Keratinocyte (primary cell): ENCODE results near the gene P2RY2. TPM values are rescaled to one million over a fixed set of nuclear protein-coding genes. Genes with fewer than 3 reads are reported as not detected.

Experiments used
- DNase-seq: peaks from one replicate; pipeline ENCODE4 v3.0.0-alpha.2; 2011; ENCODE audit warnings: low read depth, missing footprints, low spot score
- FAIRE-seq: peaks from 2 replicates; lab custom pipeline; 2011; peaks lifted over from hg19 to GRCh38; lab: Jason Lieb, UNC
- H2AFZ ChIP-seq: 2 replicates; pipeline ENCODE4 v1.6.0; 2012; ENCODE audit warnings: low read length, control low read depth, inconsistent platforms; ENCODE audit not compliant: control insufficient read depth
- H3K27ac ChIP-seq: 2 replicates; pipeline ENCODE4 v1.5.1; 2011; ENCODE audit warnings: low read length; ENCODE audit not compliant: control insufficient read depth, insufficient read depth
- H3K27me3 ChIP-seq: 3 replicates; pipeline ENCODE4 v1.6.0; 2011; ENCODE audit warnings: low read length; ENCODE audit not compliant: control insufficient read depth, insufficient read depth; ENCODE audit errors: extremely low read depth
- H3K36me3 ChIP-seq, 2 experiments: 2 replicates in 1 of 2; 3 replicates in 1 of 2; pipeline ENCODE4 v1.5.1; 2011; ENCODE audit warnings: low read length in 2 of 2, mild to moderate bottlenecking in 1 of 2; ENCODE audit not compliant: control insufficient read depth in 2 of 2, insufficient read depth in 2 of 2; ENCODE audit errors: extremely low read depth in 1 of 2
- H3K4me1 ChIP-seq: 3 replicates; pipeline ENCODE4 v1.5.1; 2011; ENCODE audit warnings: low read length; ENCODE audit not compliant: control insufficient read depth, insufficient read depth; ENCODE audit errors: extremely low read depth
- H3K4me2 ChIP-seq: 3 replicates; pipeline ENCODE4 v1.6.0; 2011; ENCODE audit warnings: low read depth, low read length; ENCODE audit not compliant: control insufficient read depth, insufficient read depth; ENCODE audit errors: extremely low read depth
- H3K4me3 ChIP-seq, 3 experiments: fragments of 200-600 bp in 1 of 3; sonication (generic) in 1 of 3; 2 replicates in 2 of 3; 3 replicates in 1 of 3; pipeline ENCODE4 v1.5.1; 2011 to 2016; ENCODE audit warnings: low read length in 3 of 3, mild to moderate bottlenecking in 3 of 3, control low read depth in 2 of 3, inconsistent platforms in 1 of 3, low read depth in 1 of 3, mixed read lengths in 1 of 3, mixed run types in 1 of 3, moderate library complexity in 1 of 3; ENCODE audit not compliant: control insufficient read depth in 2 of 3, insufficient read depth in 2 of 3; ENCODE audit errors: extremely low read depth in 1 of 3
- H3K79me2 ChIP-seq: 2 replicates; pipeline ENCODE4 v1.6.0; 2012; ENCODE audit warnings: low read length; ENCODE audit not compliant: control insufficient read depth, insufficient read depth
- H3K9ac ChIP-seq: 3 replicates; pipeline ENCODE4 v1.6.0; 2011; ENCODE audit warnings: low read length; ENCODE audit not compliant: control insufficient read depth, insufficient read depth; ENCODE audit errors: extremely low read depth
- H3K9me1 ChIP-seq: 3 replicates; pipeline ENCODE4 v1.6.0; 2011; ENCODE audit warnings: low read length; ENCODE audit not compliant: control insufficient read depth, insufficient read depth; ENCODE audit errors: extremely low read depth
- H3K9me3 ChIP-seq: 2 replicates; pipeline ENCODE4 v1.5.1; 2012; ENCODE audit warnings: low read depth, low read length; ENCODE audit not compliant: control insufficient read depth
- H4K20me1 ChIP-seq: 3 replicates; pipeline ENCODE4 v1.6.0; 2011; ENCODE audit warnings: low read length; ENCODE audit not compliant: control insufficient read depth, insufficient read depth; ENCODE audit errors: extremely low read depth
- EZH2 ChIP-seq: IDR thresholded peaks from one replicate; pipeline ENCODE4 v1.6.1; 2012; ENCODE audit warnings: inconsistent platforms, mild to moderate bottlenecking, low read length, moderate library complexity
- dilution Hi-C: fragments of 300-500 bp; cut with MboI; formaldehyde crosslinking; loops from one replicate; pipeline ENCODE4 v1.7.0; 2020; ENCODE audit warnings: low sequenced_read_pairs; ENCODE audit not compliant: extremely low pct_ligation_motif_present
- polyA plus RNA-seq, 5 experiments: library from polyadenylated mRNA; depleted of rRNA in 3 of 5; stranded (reverse) in 3 of 5; stranded (forward) in 1 of 5; unstranded in 1 of 5; fragments of >200 nt; gene quantifications; 1 replicate in 1 of 5; 2 replicates in 3 of 5; 3 replicates in 1 of 5; pipeline versions ENCODE4 v1.2.1 to v1.2.3, GENCODE V29; 2011 to 2012; ENCODE audit warnings: missing spikeins in 2 of 5, low read depth in 1 of 5, low replicate concordance in 1 of 5
- TF ChIP-seq, protein P1 (sequence below), 3 experiments: IDR thresholded peaks in 1 of 3; conservative IDR thresholded peaks in 1 of 3; optimal IDR thresholded peaks in 1 of 3; 2 replicates in 2 of 3; 3 replicates in 1 of 3; pipeline versions ENCODE3 to v1.5.1; 2011; ENCODE audit warnings: low read length in 3 of 3, mild to moderate bottlenecking in 3 of 3, moderate library complexity in 2 of 3, control low read depth in 1 of 3, inconsistent platforms in 1 of 3; ENCODE audit not compliant: insufficient read depth in 2 of 3; ENCODE audit errors: extremely low read depth in 1 of 3

The P2RY2 gene
- polyA plus RNA-seq, 1 donor (not counting 4 experiments of a cell fraction or from before 2014, with no cell fraction given): 5.1 TPM

DNA sequence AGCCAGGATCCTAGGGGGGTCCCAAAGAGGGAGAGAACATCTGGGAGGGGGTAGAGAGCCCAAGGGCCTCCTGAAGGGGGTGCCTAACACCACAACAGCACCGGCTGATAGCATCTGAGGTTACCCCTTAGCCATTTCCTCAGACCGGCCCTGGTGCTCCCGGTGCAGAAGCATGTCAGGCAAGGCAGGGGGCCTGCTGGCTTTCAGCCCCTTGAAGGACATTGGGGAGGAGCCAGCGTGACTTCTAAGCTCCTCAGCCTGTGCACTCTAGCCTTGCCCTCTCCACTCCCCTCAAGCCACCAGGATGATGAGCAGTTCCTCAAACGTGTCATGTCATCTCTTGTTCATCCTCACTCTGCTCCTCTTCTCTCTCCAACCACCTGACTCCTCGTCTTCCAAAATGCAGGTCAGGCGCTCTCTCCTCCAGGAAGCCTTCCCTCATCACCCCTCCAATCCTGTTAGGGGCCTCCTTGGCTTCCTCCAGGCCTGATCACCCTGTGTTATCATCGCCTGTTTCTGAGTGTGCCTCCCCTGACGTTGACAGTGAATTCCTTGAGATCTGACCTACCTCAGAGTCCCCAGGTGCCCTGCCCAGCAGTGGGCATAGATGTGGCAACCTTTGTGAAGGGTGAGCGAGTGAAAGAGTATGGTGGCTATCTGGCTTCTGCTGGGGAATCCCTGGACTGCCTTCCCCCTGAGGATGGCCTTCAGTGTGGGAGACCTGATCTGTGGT, 6.1 kb downstream of the P2RY2 start:
- no peak overlapping the region for H3K4me2 ChIP-seq
- H3K9ac ChIP-seq: no peak overlapping the region
- no peaks in the 10 kb centered on the region for H3K9me3 ChIP-seq
- dilution Hi-C loops: no loop called here
- H3K4me3 ChIP-seq: no peak overlapping the region
- no peak overlapping the region for H2AFZ ChIP-seq
- H3K27ac ChIP-seq: no peak overlapping the region
- no peak for DNase-seq
- no peak for FAIRE-seq
- no peaks in the 10 kb centered on the region for H3K79me2 ChIP-seq
- no peak for TF ChIP-seq EZH2
- TF ChIP-seq, protein P1, sequence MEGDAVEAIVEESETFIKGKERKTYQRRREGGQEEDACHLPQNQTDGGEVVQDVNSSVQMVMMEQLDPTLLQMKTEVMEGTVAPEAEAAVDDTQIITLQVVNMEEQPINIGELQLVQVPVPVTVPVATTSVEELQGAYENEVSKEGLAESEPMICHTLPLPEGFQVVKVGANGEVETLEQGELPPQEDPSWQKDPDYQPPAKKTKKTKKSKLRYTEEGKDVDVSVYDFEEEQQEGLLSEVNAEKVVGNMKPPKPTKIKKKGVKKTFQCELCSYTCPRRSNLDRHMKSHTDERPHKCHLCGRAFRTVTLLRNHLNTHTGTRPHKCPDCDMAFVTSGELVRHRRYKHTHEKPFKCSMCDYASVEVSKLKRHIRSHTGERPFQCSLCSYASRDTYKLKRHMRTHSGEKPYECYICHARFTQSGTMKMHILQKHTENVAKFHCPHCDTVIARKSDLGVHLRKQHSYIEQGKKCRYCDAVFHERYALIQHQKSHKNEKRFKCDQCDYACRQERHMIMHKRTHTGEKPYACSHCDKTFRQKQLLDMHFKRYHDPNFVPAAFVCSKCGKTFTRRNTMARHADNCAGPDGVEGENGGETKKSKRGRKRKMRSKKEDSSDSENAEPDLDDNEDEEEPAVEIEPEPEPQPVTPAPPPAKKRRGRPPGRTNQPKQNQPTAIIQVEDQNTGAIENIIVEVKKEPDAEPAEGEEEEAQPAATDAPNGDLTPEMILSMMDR (optimal IDR thresholded peaks at IDR 0.05 in 1 of 3, IDR thresholded peaks at IDR 0.05 in 1 of 3, conservative IDR thresholded peaks at IDR 0.05 in 1 of 3; ENCODE audit: extremely low read depth in 1 of 3, insufficient read depth in 2 of 3, low read length in 3 of 3): no peak
- no peaks in the 10 kb centered on the region for H3K9me1 ChIP-seq
- no peaks in the 10 kb centered on the region for H4K20me1 ChIP-seq
- H3K36me3 ChIP-seq: no peaks in the 10 kb centered on the region
- no peaks in the 10 kb centered on the region for H3K27me3 ChIP-seq
- peaks cover 29% of the 10 kb centered on the region for H3K4me1 ChIP-seq

DNA sequence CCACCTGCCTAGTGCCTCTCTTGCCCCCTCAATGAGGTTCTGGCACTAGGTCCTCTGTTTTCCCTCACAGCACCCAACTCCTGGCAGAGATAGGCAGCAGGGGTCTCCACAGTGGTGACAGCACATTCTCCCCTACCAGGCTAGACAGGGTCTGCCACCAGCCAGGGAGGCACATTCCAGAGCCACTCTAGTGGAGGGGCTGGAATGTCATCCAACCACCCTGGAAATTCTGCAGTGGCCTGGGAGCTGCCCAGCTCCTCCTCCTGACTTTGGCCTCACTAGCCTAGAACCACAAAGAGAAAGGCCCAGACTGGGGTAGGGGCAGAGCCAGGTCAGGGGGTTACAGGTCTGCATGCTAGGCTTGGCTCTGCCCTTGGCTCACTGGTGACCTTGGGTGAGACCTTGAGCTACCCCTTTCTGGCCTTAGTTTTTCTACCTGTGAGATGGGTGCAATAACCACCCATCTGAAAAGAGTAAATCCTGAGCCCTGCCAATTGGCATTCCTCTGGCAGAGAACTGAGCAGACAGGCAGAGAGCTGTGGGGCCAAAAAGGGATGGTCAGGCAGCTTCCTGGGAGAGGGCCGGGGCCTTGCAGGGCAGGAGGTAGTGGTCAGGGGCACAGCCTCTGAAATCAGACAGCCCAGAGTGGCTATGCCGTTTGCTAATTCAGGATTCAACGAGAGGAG, 7.1 kb downstream of the P2RY2 start:
- no peaks in the 10 kb centered on the region for H3K79me2 ChIP-seq
- H3K4me1 ChIP-seq: peaks cover 29% of the 10 kb centered on the region
- no peaks in the 10 kb centered on the region for H3K36me3 ChIP-seq

More for the DNA sequence above, 7.1 kb downstream of the P2RY2 start:
- Histone ChIP-seq H3K9me3 (no peaks in the 10 kb centered on the region), H3K4me2 (no peak overlapping the region), H2AFZ (no peak overlapping the region), H3K9ac (no peak overlapping the region), H3K27ac (no peak overlapping the region), H3K4me3 (no peak overlapping the region), H3K9me1 (no peaks in the 10 kb centered on the region), H4K20me1 (no peaks in the 10 kb centered on the region), H3K27me3 (no peaks in the 10 kb centered on the region)
- DNase-seq (no peak), FAIRE-seq (no peak)
- dilution Hi-C loops: no loop called here
- no peak for TF ChIP-seq EZH2
- TF ChIP-seq, protein P1 (optimal IDR thresholded peaks at IDR 0.05 in 1 of 3, IDR thresholded peaks at IDR 0.05 in 1 of 3, conservative IDR thresholded peaks at IDR 0.05 in 1 of 3; ENCODE audit: extremely low read depth in 1 of 3, insufficient read depth in 2 of 3, low read length in 3 of 3): no peak
